Spleen (tissue), 11 donors: ENCODE results near the gene CD248. TPM values are rescaled to one million over a fixed set of nuclear protein-coding genes. Genes with fewer than 3 reads are reported as not detected.

Experiments
- DNase-seq: peaks from one replicate; pipeline ENCODE4 v3.0.0-alpha.2; 2020
- H3K27ac ChIP-seq, 8 donors: fragments of 200-600 bp; sonication (generic) in 7 of 8; 1 replicate in 4 of 8; 2 replicates in 4 of 8; pipeline versions ENCODE4 v1.5.0 to v1.8.0; 2016 to 2021; ENCODE audit warnings: inconsistent platforms in 4 of 8, mild to moderate bottlenecking in 4 of 8, moderate library complexity in 1 of 8
- H3K27me3 ChIP-seq, 7 donors: fragments of 200-600 bp; sonication (generic) in 6 of 7; replicated peaks in 1 of 7; 1 replicate in 4 of 7; 2 replicates in 3 of 7; pipeline versions ENCODE4 v1.5.0 to v1.8.0; 2016 to 2021; ENCODE audit warnings: inconsistent platforms in 3 of 7, mild to moderate bottlenecking in 1 of 7
- H3K36me3 ChIP-seq, 6 donors: fragments of 200-600 bp; sonication (generic) in 5 of 6; 1 replicate in 4 of 6; 2 replicates in 2 of 6; pipeline versions ENCODE4 v1.5.0 to v1.8.0; 2016 to 2021; ENCODE audit warnings: inconsistent platforms in 2 of 6
- H3K4me1 ChIP-seq, 6 donors: fragments of 200-600 bp; sonication (generic) in 5 of 6; 1 replicate in 3 of 6; 2 replicates in 3 of 6; pipeline versions ENCODE4 v1.5.0 to v1.8.0; 2016 to 2021; ENCODE audit warnings: inconsistent platforms in 3 of 6
- H3K4me3 ChIP-seq, 8 donors: fragments of 200-600 bp; sonication (generic) in 7 of 8; 1 replicate in 4 of 8; 2 replicates in 4 of 8; pipeline versions ENCODE4 v1.5.0 to v1.8.0; 2016 to 2021; ENCODE audit warnings: inconsistent platforms in 4 of 8, mild to moderate bottlenecking in 4 of 8, moderate library complexity in 2 of 8
- H3K9me3 ChIP-seq, 8 donors: fragments of 200-600 bp; sonication (generic) in 7 of 8; 1 replicate in 4 of 8; 2 replicates in 4 of 8; pipeline versions ENCODE4 v1.5.0 to v1.8.0; 2016 to 2021; ENCODE audit warnings: inconsistent platforms in 4 of 8
- CTCF ChIP-seq, 11 experiments: fragments of 200-600 bp in 7 of 11; fragments of 450-650 bp in 4 of 11; sonication (generic) in 4 of 11; IDR thresholded peaks in 8 of 11; conservative IDR thresholded peaks in 3 of 11; 1 replicate in 7 of 11; 2 replicates in 4 of 11; pipeline versions ENCODE4 v1.4.0 to v1.8.0; 2016 to 2021; ENCODE audit warnings: antibody characterized with exemption in 11 of 11, inconsistent platforms in 4 of 11, mild to moderate bottlenecking in 1 of 11
- POLR2A ChIP-seq, 3 donors: fragments of 450-650 bp; IDR thresholded peaks; one replicate each; pipeline ENCODE4 v1.5.1; 2017; ENCODE audit warnings: antibody characterized with exemption in 3 of 3, mild to moderate bottlenecking in 1 of 3
- POLR2AphosphoS5 ChIP-seq, 3 donors: sonication (generic); formaldehyde crosslinking; IDR thresholded peaks; one replicate each; pipeline ENCODE4 v1.5.1; 2017; ENCODE audit warnings: antibody characterized with exemption in 3 of 3
- WGBS, 5 donors: extraction: QIAGEN DNeasy Blood & Tissue Kit in 3 of 5; methylation state at CpG; one replicate each; pipeline versions ENCODE4 v1.1.5 to v1.1.7; 2013 to 2018; 5-methylcytosine and 5-hydroxymethylcytosine counted together
- intact Hi-C: fragments of 100-400 bp; cut with DNase I; formaldehyde crosslinking; loops from one replicate; pipeline ENCODE4 v1.15.0; 2023; ENCODE audit warnings: low total_unique reads
- polyA plus RNA-seq, 3 donors: library from polyadenylated mRNA; stranded (reverse); fragments of 200-250 nt; gene quantifications; one replicate each; pipeline ENCODE4 v1.2.1, GENCODE V29; 2013
- total RNA-seq, 7 donors: library from RNA; depleted of rRNA in 3 of 7; stranded (reverse); fragments of >200 nt in 3 of 7; fragmentation: NEBNext Ultra II Directional in 4 of 7; extraction: Animal tissue kit (Norgen Biotek cat#: 25700) in 4 of 7; gene quantifications; one replicate each; pipeline versions ENCODE4 v1.1.0 to v1.2.1, GENCODE V29; 2016 to 2021
- donor health status: healthy with polysubstance abuse.
- donor health status: DM: no; HTN: no; CAD: no; lungs with moderate emphysema.
- donor health status: DM: no; HTN: no; CAD: no.
- donor health status: Bipolar disorder and iron deficiency.
- donor health status: healthy.
- donor health status: DM: no; HTN: no; CAD: no.
- donor health status: DM: yes; HTN: yes; CAD: no.

The CD248 gene
- total and polyA plus RNA-seq, 10 donors = 1.7 to 15.7 (median 4.9) TPM

GRCh38 chr11:66281776-66282467 lies 34.9 kb downstream of the CD248 start:
- intact Hi-C loops = loop anchor here (5.0 kb wide), 1 partner anchor 60 kb away; no protein-coding TSS in a partner anchor
- H3K9me3 ChIP-seq = no peaks in the 10 kb centered on the region
- H3K27ac ChIP-seq = peak overlapping the region in 2 of 8 donors; percentile 53 to 61
- TF ChIP-seq POLR2AphosphoS5 (IDR thresholded peaks at IDR 0.05) (peak in 1 of 3 donors; percentile 47), POLR2A (IDR thresholded peaks at IDR 0.05) (peak in 1 of 3 donors; percentile 30), CTCF (IDR thresholded peaks at IDR 0.05 in 8 of 11, conservative IDR thresholded peaks at IDR 0.05 in 3 of 11) (no peak)
- 25 to 53% (median 29%) methylated on average over 8 to 20 of the region's 20 CpGs for WGBS, 5 donors
- peaks cover 0 to 30% (median 6%) of the 10 kb centered on the region in 6 donors for H3K36me3 ChIP-seq
- peaks cover 10 to 69% (median 30%) of the 10 kb centered on the region in 6 donors for H3K4me1 ChIP-seq
- H3K27me3 ChIP-seq = peaks cover 0 to 17% (median 0%) of the 10 kb centered on the region in 7 donors
- peak; percentile 76 for DNase-seq
- peak overlapping the region in 1 of 8 donors; percentile 39 for H3K4me3 ChIP-seq

- WGBS, 5 donors = 81 to 93% (median 86%) methylated on average over 6 of the region's 6 CpGs
- Histone ChIP-seq H3K9me3 (no peaks in the 10 kb centered on the region), H3K36me3 (peaks cover 0 to 38% (median 13%) of the 10 kb centered on the region in 6 donors), H3K27me3 (peaks cover 0 to 17% (median 0%) of the 10 kb centered on the region in 7 donors), H3K4me1 (peaks cover 10 to 67% (median 31%) of the 10 kb centered on the region in 6 donors), H3K4me3 (no peak overlapping the region), H3K27ac (no peak overlapping the region)
- no peak for DNase-seq
- no peak for TF ChIP-seq POLR2A (IDR thresholded peaks at IDR 0.05)
- no peak for TF ChIP-seq POLR2AphosphoS5 (IDR thresholded peaks at IDR 0.05)
- no peak for TF ChIP-seq CTCF (IDR thresholded peaks at IDR 0.05 in 8 of 11, conservative IDR thresholded peaks at IDR 0.05 in 3 of 11)
- intact Hi-C loops = loop anchor here (5.0 kb wide), 1 partner anchor 59 kb away; no protein-coding TSS in a partner anchor
These were observed 35.8 kb downstream of the CD248 start for GRCh38 chr11:66281001-66281400.

GRCh38 chr11:66280428-66280827 lies 36.4 kb downstream of the CD248 start:
- Histone ChIP-seq H3K36me3 (peaks cover 0 to 39% (median 19%) of the 10 kb centered on the region in 6 donors), H3K4me1 (peaks cover 10 to 65% (median 31%) of the 10 kb centered on the region in 6 donors), H3K9me3 (no peaks in the 10 kb centered on the region), H3K4me3 (no peak overlapping the region), H3K27ac (no peak overlapping the region), H3K27me3 (peaks cover 0 to 17% (median 0%) of the 10 kb centered on the region in 7 donors)
- peak in 1 of 3 donors; percentile 38 for TF ChIP-seq POLR2AphosphoS5 (IDR thresholded peaks at IDR 0.05)
- TF ChIP-seq POLR2A (IDR thresholded peaks at IDR 0.05) = no peak
- DNase-seq = peak; percentile 77
- intact Hi-C loops = loop anchor here (5.0 kb wide), 1 partner anchor 58 kb away; no protein-coding TSS in a partner anchor
- 89 to 94% (median 92%) methylated on average over 9 to 14 of the region's 14 CpGs; no CpG with 5 or more reads in 1 of the 5 donors for WGBS, 5 donors

GRCh38 chr11:66279092-66279734 lies 37.6 kb downstream of the CD248 start:
- Histone ChIP-seq H3K27me3 (peaks cover 0 to 17% (median 0%) of the 10 kb centered on the region in 7 donors), H3K9me3 (no peaks in the 10 kb centered on the region), H3K36me3 (peaks cover 0 to 39% (median 26%) of the 10 kb centered on the region in 6 donors), H3K4me3 (no peak overlapping the region), H3K27ac (no peak overlapping the region), H3K4me1 (peaks cover 10 to 60% (median 31%) of the 10 kb centered on the region in 6 donors)
- TF ChIP-seq POLR2AphosphoS5 (IDR thresholded peaks at IDR 0.05) = no peak
- TF ChIP-seq CTCF (IDR thresholded peaks at IDR 0.05 in 8 of 11, conservative IDR thresholded peaks at IDR 0.05 in 3 of 11) = no peak
- TF ChIP-seq POLR2A (IDR thresholded peaks at IDR 0.05) = no peak
- 68 to 81% (median 72%) methylated on average over 15 of the region's 15 CpGs for WGBS, 5 donors
- peak; percentile 58 for DNase-seq
- intact Hi-C loops = no loop called here
